ENCODE results near the gene SELENON.

- TF ChIP-seq CTCF (IDR thresholded peaks at IDR 0.05 in 4 of 5, conservative IDR thresholded peaks at IDR 0.05 in 1 of 5) (no peak), POLR2A (IDR thresholded peaks at IDR 0.05) (no peak)
Observed at GRCh38 chr1:25793585-25794170, 6.3 kb upstream of the SELENON start.

Measured in gastrocnemius medialis (tissue), 4 donors.